Measurements from ENCODE around the gene ERVFRD-1. TPM values are rescaled to one million over a fixed set of nuclear protein-coding genes. Genes with fewer than 3 reads are reported as not detected.
"Not testable (repeated sequence)": the region's sequence is repeated elsewhere in the genome, so short reads cannot be mapped to it uniquely, and the experiment has no call there.

The ERVFRD-1 gene
- polyA plus RNA-seq, 1 experiment: not detected

- Histone ChIP-seq H3K27ac (ENCODE audit: low read depth, low read length) (no peak overlapping the region), H3K4me3 (ENCODE audit: low read depth, low read length) (no peak overlapping the region), H3K27me3 (ENCODE audit: control insufficient read depth, insufficient read depth, low read length) (no peaks in the 10 kb centered on the region), H3K9me3 (ENCODE audit: control insufficient read depth, insufficient read depth, low read length) (no peaks in the 10 kb centered on the region)
- ChIA-PET POLR2A (no interaction called here), CTCF (no interaction called here)
- DNase-seq (ENCODE audit: low read depth, low spot score): no peak
- no peak for TF ChIP-seq CTCF (IDR thresholded peaks at IDR 0.05; ENCODE audit: low read depth, low read length)
Observed at GRCh38 chr6:11122380-11122779, 10.9 kb upstream of the ERVFRD-1 start.

GRCh38 chr6:11121851-11122250, 10.3 kb upstream of the ERVFRD-1 start:
- Histone ChIP-seq H3K9me3 (ENCODE audit: control insufficient read depth, insufficient read depth, low read length) (no peaks in the 10 kb centered on the region), H3K4me3 (ENCODE audit: low read depth, low read length) (no peak overlapping the region), H3K27me3 (ENCODE audit: control insufficient read depth, insufficient read depth, low read length) (no peaks in the 10 kb centered on the region), H3K27ac (ENCODE audit: low read depth, low read length) (no peak overlapping the region)
- no peak for DNase-seq (ENCODE audit: low read depth, low spot score)
- no peak for TF ChIP-seq CTCF (IDR thresholded peaks at IDR 0.05; ENCODE audit: low read depth, low read length)
- POLR2A ChIA-PET: no interaction called here
- CTCF ChIA-PET: no interaction called here

GRCh38 chr6:11120271-11121005, 8.9 kb upstream of the ERVFRD-1 start:
- TF ChIP-seq CTCF (IDR thresholded peaks at IDR 0.05; ENCODE audit: low read depth, low read length): no peak
- no peak for DNase-seq (ENCODE audit: low read depth, low spot score)
- no peaks in the 10 kb centered on the region for H3K27me3 ChIP-seq (ENCODE audit: control insufficient read depth, insufficient read depth, low read length)
- POLR2A ChIA-PET: no interaction called here
- CTCF ChIA-PET: interaction anchor here (1.0 to 1.9 kb wide), 3 partner anchors 25 to 376 kb away, joined by 3 to 4 read pairs (median 4); no protein-coding TSS in a partner anchor
- no peak overlapping the region for H3K27ac ChIP-seq (ENCODE audit: low read depth, low read length)
- H3K9me3 ChIP-seq (ENCODE audit: control insufficient read depth, insufficient read depth, low read length): no peaks in the 10 kb centered on the region
- H3K4me3 ChIP-seq (ENCODE audit: low read depth, low read length): no peak overlapping the region

GRCh38 chr6:11115808-11116536, 4.4 kb upstream of the ERVFRD-1 start:
- H3K27ac ChIP-seq (ENCODE audit: low read depth, low read length); POLR2A ChIA-PET; H3K4me3 ChIP-seq (ENCODE audit: low read depth, low read length); DNase-seq (ENCODE audit: low read depth, low spot score); H3K27me3 ChIP-seq (ENCODE audit: control insufficient read depth, insufficient read depth, low read length); H3K9me3 ChIP-seq (ENCODE audit: control insufficient read depth, insufficient read depth, low read length): not testable (repeated sequence)
- CTCF ChIA-PET: interaction anchor here (0.7 to 1.0 kb wide), 2 partner anchors 381 to 1607 kb away, joined by 3 to 5 read pairs; no protein-coding TSS in a partner anchor

GRCh38 chr6:11113038-11113437, 1.5 kb upstream of the ERVFRD-1 start:
- Histone ChIP-seq H3K27me3 (ENCODE audit: control insufficient read depth, insufficient read depth, low read length) (no peaks in the 10 kb centered on the region), H3K4me3 (ENCODE audit: low read depth, low read length) (no peak overlapping the region), H3K9me3 (ENCODE audit: control insufficient read depth, insufficient read depth, low read length) (no peaks in the 10 kb centered on the region), H3K27ac (ENCODE audit: low read depth, low read length) (no peak overlapping the region)
- CTCF ChIA-PET: no interaction called here
- TF ChIP-seq CTCF (IDR thresholded peaks at IDR 0.05; ENCODE audit: low read depth, low read length): no peak
- no peak for DNase-seq (ENCODE audit: low read depth, low spot score)
- POLR2A ChIA-PET: no interaction called here
